Stimulated activated CD4-positive, alpha-beta T cell treated with anti-CD3 and anti-CD28 coated beads, Interleukin-1b, Interleukin-23, amount 100 ng/mL, for 24 hours (primary cell): ENCODE measurements around the gene SPOP.
"Not testable (repeated sequence)": the region's sequence is repeated elsewhere in the genome, so short reads cannot be mapped to it uniquely, and the experiment has no call there.

Experiments
- DNase-seq, 4 experiments: peaks; one replicate each; pipeline ENCODE4 v3.0.0-alpha.2; 2020; ENCODE audit warnings: low read depth in 4 of 4, low spot score in 1 of 4

SPOP gene

DNA sequence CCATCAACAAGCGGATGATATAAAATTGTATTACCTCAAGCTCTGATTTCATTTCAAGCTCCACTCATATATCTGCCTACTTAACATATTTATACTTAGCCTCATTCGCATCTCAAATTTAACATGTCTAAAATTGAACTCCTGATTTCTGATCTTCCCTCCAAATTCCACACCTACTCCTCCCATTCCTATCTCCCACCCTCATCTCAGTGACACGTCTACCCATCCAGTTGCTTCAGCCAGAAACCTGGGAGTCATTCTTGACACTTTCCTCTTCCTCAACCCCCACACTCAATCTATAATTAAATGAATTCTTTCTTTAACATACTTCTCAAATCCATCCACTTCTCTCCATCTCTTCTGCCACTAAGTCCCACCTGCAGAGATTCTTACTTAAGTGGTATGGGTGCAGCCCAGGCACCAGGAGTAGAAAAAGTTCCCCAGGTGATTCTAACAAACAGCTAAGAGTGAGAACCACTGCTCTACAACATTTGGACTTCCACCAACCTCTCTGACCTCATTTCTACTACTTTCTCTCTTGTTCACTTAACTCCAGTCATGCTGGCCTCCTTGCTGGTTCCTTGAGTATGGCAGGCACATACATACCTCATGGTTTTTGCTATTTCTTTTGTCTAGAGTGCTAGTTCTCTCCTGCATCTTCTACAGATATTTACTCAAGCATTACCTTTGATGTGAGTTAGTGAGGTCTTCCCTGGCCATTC lies 18.1 kb downstream of the SPOP start:
- DNase-seq: no peak

DNA sequence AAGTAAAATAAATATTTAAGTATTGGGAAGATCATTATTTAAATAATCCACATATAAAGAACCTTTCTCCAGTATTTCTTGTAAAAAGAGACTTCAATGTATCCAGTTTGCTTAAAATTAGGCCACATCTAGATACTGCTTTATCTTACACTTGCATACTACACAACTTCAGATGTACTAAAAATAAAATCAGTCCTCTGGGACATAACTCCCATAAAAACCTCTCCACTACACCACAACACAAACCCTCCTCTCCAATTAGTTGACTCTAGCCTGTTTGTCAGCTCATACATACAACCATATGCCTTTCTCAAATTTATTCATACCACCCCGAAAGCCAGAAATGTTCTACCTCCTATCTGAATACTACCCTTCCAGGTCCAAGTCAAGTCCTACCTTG lies 21.6 kb downstream of the SPOP start:
- DNase-seq: no peak

DNA sequence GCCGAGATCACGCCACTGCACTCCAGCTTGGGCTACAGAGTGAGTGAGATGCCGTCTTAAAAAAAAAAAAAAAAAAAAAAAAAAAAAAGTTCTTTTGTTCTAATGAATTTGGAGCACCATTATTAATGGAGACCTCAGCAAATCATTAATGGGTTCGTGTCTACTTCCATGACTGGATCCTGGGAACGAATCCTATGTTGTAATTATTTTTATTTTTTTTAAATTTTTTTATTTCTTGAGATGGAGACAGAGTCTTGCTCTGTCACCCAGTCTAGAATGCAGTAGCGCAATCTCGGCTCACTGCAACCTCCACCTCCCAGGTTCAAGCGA lies 30.7 kb downstream of the SPOP start:
- no peak for DNase-seq

DNA sequence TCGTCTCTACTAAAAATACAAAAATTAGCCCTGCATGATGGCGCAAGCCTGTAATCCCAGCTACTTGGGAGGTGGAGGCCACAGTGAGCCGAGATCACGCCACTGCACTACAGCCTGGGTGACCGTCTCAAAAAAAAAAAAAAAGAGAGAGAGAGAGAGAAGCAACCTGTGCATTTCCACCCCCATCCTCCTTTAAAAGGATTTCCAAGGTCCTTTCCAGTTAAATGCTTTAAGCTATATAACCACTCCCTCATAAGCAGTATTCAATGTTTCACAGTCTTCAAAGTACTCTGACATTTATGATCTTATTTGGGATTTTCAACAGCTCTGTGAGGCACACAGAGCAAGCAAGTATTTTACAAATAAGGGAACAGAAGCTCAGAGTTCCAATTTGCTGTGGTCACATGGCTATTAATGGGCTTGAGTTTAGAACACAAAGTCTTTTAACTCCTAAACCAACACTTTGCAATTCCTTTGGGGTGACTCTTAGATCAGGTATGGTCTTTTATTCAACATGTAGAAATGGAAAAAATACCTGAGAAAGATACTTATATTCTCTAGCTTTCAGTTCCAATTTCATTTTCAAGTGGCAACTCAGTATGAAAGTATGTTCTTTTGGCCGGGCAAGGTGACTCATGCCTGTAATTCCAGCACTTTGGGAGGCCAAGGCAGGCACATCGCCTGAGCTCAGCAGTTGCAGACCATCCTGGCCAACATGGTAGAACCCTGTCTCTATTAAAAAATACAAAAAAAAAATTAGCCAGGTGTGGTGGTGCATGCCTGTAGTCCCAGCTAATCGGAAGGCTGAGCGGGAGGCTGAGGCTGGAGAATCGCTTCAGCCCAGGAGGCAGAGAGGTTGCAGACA lies 31.3 kb downstream of the SPOP start:
- DNase-seq: peak in 3 of 4 experiments; percentile 4 to 40 (median 30)

DNA sequence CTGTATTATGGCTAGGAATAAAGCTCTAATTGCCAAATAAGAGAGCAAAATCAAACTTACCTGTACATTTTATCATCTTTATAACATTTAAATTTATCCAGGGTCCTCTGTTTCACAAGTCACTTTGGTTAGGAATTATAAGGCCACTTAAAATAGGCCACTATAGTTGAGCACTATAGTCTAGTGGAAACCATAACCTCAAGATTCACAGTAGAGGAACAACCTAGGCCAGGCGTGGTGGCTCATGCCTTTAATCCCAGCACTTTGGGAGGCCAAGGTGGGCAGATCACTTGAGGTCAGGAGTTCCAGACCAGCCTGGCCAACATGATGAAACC lies 31.9 kb downstream of the SPOP start:
- DNase-seq: not testable (repeated sequence)

DNA sequence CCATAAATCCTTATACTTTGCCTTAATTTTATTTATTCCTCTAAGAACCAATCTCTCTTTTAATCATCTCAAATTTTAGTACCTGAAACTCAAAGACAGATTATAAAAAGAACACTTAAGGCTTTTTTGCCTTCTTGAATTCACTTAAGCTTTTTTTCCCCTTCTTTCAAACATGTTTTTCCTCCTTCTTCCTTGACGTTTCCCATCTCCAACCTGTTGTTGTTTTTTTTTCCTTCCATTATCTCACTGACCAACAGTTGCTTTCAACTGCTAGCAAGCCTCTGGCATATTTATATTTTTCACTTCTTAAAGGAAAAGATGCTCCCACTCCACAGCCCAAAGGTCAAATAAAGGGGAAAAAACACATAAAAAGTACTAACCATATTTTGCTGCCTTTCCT lies 32.2 kb downstream of the SPOP start:
- no peak for DNase-seq

DNA sequence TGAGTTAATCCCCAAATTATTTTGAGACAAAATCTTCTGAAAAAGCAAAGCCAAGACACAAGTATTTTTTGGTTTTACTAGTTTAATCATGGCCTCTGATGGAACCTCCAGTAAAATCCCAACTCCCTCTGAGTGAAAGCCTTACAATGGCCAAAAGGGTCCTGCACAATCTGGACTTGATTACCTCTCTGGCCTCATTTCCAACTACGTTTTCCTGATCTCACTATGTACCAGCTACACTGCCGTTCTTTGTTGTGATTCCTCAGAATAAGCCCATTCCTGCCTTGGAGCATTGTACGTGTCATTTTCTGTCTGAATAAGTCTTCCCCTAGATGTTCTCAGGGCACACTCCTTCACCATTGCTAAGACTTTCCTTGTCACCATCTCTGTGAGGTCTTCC lies 37.3 kb downstream of the SPOP start:
- DNase-seq: no peak

DNA sequence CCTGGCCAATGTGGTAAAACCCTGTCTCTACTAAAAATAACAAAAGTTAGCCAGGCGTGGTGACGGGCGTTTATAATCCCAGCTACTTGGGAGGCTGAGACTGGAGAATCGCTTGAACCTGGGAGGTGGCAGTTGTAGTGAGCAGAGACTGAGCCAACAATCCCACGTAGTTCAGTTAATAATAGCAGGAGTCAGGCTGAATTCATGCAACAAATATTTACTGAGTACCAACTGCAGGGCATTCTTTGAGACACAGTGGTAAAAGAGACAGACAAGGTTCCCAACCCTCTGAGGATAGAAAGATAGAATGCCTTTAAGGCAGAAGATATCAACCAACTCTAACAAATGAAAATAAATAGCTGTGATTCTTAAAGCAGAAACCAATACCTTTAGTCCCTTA lies 39.1 kb downstream of the SPOP start:
- DNase-seq: no peak

DNA sequence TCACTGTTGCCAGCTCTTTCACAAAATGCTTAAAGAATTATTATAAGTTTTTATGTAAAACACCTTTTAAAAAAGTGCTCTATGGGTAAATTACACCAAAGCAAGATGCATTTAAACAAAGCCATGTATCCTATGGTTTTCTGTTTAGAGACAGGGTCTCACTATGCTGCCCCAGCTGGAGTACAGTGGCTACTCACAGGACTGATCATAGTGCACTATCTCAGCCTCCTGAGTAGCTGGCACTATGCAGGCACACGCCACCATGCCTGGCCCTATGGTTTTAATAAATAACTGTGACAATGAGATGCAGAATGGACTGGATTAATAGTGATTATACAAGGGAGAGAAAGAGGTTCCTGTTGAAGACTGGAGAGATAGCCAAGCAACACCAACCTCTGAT lies 40.2 kb downstream of the SPOP start:
- DNase-seq: no peak

DNA sequence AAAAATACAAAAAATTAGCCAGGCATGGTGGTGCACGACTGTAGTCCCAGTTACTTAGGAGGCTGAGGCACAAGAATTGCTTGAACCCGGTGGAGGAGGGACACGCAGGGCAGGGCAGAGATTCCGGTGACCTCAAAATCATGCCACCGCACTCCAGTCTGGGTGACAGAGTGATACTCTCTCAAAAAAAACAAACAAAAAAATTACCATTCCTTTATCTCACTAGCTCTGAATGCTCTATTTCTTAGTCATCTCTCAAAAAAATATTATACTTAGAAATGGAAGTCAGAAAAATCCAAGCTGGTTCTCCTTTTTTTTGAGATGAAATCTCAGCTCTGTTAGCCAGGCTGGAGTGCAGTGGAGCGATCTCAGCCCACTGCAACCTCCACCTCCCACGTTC lies 40.8 kb downstream of the SPOP start:
- no peak for DNase-seq

DNA sequence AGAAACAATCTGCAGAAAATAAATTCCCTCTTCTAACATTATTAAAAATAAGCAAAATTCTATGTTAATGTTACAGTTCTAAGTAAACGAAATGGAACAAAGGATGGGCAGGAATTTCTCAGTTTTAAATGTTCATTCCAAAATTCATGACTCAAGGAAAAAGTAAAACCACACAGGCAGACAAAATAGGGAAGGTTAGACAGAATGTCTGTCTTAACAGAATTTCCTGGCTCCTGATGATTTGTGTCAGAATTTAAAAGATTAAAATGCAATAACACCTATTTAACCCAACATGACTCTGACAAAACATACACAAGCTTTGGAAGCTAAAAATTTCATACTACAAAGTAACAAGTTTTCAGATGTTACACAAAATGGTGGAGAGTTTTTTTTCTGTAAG lies 42.8 kb downstream of the SPOP start:
- DNase-seq: no peak

DNA sequence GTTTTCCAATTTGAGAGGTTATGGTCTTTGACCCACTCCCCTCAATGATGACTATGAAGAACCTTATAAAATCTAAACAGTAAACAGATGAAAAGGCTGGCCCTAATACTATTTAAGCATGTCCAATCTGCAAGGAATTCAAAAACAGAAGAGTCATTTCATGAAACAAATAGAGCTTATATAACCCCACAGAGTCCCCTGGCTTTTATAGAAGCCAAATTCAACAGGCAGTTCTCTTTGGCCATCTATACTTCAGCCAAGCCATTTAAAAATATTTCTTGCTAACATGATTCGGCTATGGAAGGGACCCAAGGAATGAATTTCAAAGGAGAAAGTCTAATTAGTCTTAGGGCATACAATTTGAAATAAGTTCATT lies 43.4 kb downstream of the SPOP start:
- no peak for DNase-seq

DNA sequence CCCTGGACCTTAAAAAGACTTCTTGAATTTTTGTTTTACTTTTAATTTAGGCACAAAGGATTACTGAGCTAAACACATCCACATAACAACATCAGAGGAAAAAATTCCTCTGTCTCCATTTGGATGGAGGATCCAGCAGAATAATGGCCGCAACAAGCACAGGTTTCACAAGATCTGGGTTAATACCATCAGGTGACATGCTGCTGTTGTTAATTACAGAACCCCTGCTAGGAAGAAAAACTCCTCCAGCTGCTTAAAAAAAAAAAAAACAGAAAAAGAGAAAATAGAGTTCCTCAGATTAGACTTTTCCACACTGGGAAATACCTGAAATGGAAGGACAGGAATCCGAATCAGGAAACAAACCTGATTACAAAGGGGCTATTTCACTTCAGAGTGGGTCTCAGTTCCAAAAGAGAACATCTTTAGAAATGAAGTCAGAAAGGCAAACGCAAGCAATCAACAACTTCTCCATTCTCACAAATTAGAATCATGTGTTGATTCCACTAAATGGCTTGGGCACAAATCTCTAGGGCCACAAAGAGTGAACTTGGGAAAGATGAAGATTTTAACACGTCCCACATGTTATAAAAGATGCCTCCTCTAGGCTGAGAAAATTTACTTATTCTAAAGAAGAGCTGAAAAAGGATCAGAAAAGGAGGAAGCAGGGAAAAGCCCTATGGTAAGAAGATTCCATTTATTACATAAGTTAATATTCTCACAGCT lies 44.0 kb downstream of the SPOP start:
- no peak for DNase-seq

DNA sequence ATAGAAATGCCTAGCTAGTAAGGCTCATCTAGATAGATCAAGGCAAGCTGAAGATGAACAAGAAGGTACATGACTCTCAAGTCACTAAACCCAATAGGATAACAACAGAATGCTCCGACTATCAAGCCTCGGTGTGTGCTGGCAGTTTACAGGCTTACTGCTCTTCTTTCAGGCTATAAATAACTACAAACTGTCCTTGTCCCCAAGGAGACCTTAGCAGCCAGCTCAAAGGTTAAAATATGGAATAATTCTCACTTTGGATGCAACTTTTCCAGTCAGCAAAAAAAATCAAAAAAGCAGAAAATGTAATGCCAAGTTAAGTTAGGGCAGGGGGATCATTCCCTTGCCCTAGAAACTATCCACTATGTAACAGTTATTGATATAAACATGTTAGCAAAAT lies 44.6 kb downstream of the SPOP start:
- DNase-seq: no peak

DNA sequence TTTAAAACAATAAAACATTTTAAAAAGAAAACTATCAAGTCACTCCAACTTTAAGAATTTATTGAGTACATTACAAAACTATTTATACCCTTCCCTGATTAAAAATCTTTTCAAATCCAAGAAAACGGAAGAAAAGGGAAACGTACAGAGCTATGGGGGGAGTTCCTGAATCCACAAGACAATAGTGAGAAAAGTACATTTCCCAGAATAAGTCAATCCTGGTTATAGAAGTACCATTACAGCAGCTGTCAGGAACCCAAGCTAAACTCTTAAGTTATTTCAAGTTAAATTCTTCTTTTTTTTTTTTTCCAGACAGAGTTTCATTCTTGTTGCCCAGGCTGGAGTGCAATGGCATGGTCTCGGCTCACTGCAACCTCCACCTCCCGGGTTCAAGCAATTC lies 45.7 kb downstream of the SPOP start:
- no peak for DNase-seq

DNA sequence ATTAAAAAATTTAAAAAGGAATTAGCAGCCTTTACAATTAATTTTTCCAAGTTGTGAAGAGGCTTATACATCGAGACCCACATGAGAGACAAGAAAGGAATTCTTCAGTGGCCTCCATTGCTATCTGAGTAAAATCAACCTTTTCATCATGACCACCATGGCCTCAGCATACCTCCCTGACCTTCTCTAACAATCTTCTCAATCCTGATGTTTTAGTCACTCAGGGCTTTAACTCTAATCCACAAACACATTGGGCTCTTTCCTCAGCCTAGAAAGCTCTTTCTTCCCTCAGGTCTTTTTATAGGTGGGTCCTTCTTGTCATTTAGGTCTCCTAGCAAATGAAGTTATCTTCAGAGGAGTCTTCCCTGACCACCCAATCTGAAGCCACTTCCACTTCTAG lies 46.4 kb downstream of the SPOP start:
- no peak for DNase-seq

DNA sequence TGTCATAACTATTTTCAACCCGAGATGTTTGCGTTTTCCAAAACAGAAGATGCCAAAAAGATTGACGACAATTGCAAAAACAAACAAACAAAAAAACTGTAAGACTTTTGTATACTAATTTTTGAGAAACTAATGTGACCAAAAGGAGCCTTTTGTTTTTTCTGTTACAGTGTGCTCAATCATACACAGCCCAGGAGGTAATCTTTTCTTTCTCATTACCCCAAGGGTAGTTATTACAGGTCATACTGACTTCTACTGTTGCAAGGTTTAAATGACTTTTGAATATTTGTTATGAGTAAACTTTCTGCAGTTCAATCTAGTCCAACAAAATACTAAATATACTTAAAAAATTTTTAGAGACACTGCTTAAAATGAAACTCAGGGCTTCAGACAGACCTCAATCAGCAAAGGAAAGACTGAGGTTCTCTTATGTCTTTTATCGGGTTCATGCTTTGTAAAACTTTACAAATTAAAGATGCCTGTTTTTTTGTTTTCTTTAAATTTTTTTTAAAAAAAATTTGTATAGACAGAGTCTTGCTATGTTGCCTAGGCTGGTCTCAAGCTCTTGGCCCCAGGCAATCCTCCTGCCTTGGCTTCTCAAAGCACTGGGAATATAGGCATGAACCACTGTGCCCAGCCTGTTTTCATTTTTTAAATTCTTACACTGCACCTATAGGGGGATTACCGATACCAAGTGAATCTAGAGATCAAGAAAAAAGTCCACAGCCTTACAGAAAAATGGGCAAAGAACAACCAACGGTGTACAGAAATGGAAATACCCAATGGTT lies 47.6 kb downstream of the SPOP start:
- DNase-seq: no peak

DNA sequence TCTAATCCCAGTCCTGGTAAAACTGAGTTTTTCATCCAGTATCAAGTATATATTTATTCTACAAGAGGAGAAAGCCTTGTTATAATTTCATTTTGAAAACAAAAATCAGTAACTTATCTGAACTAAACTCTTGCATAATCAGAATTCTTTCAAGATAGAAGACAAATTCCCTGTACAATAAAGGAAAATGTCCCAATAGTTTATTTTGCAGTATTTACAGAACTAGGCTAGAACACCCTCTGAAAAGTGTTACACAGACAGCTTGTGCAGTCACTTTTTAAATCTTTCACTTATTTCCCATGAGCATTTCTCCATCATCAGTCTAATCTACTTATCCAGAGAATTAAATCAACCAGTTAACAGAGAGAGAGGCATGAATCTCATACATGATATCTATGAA lies 48.5 kb downstream of the SPOP start:
- DNase-seq: no peak

DNA sequence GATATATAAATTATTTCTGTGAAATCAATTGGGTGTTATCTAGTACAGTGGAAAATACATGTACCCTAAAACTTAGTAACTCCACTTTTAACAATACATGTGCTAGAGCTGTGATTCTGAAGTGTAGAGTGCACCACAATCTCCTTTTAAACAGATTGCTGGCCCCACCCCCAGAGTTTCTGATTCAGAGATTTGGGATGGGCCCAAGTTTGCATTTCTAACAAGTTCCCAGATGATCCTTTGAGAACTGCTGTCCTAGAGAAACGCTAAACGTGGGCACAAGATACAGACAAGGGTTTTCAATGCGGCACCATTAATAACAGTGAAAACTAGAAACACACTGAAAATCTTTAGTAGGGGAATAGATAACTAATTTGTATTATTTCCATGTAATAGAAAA lies 53.0 kb downstream of the SPOP start:
- DNase-seq: no peak

DNA sequence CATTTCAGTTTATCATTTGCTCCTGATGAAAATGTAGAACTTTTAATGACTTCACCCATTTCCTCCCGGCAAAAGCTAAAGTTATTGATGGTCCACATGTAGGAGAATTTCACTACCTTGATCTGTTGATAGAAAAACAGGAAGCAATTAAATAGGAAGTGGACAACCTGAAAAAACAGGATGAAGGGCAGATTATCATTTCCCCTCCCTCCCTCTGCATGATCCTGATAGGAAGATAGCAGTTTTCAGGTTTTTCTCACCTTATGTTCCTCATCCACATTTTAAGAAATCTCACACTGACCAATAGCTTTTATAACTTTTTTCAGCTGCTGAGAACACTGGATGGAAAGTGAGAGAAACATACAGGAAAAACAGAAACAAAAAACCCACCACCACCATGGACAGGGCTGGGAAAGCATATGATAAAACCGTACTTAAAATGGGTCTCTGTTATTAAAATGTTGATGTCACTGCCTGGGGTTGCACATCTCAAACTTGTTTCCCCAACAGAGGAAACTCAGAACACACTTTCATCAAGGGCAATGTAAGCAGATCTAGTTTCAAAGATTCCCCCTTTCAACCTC lies 55.9 kb downstream of the SPOP start:
- no peak for DNase-seq

DNA sequence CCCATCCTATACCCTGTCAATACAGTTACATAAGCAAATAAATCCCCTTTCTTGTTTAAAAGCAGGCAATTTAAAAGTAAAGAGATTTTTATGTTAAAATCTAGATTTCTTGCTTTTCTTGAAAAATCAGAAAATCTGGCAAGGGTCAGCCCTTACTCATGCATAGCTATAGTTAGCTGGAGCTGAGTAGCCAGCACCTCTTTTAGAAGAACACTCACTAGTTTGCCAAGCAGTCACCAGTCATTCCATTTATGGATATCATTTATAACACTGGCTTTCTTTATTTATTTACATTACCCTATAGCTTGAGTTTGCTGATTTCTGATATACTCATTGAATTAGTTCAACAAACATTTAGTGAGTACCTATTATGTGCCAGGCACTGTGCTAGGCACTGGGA lies 56.5 kb downstream of the SPOP start:
- no peak for DNase-seq
